Cardiac fibroblast (primary cell): ENCODE data around the gene WASHC2A.
"Not testable (repeated sequence)": the region's sequence is repeated elsewhere in the genome, so short reads cannot be mapped to it uniquely, and the experiment has no call there.

Source experiments
- DNase-seq, 2 donors: peaks; one replicate each; pipeline versions ENCODE4 v3.0.0 to v3.0.0-alpha.2; 2010; ENCODE audit warnings: low read depth in 2 of 2
- H3K4me3 ChIP-seq, 2 donors: replicated peaks in 1 of 2; 1 replicate in 1 of 2; 2 replicates in 1 of 2; pipeline ENCODE4 v1.5.1; 2011; ENCODE audit warnings: low read depth in 2 of 2, low read length in 2 of 2, mild to moderate bottlenecking in 2 of 2, moderate library complexity in 1 of 2
- CTCF ChIP-seq: IDR thresholded peaks from one replicate; pipeline ENCODE4 v1.5.1; 2011; ENCODE audit warnings: low read depth, mild to moderate bottlenecking, low read length, inconsistent platforms

The WASHC2A gene

GRCh38 chr10:50044941-50045664 lies 22.7 kb upstream of the WASHC2A start:
- no peak for DNase-seq
- no peak for TF ChIP-seq CTCF

GRCh38 chr10:50046457-50046856 lies 21.3 kb upstream of the WASHC2A start:
- not testable (repeated sequence) for DNase-seq, H3K4me3 ChIP-seq

More at GRCh38 chr10:50044941-50045664, 22.7 kb upstream of the WASHC2A start:
- H3K4me3 ChIP-seq, result no peak overlapping the region

- DNase-seq, H3K4me3 ChIP-seq: not testable (repeated sequence)
Measured at GRCh38 chr10:50047594-50047993, 20.2 kb upstream of the WASHC2A start.

GRCh38 chr10:50051995-50052660 lies 15.6 kb upstream of the WASHC2A start:
- peak; percentile 67 to 87 for DNase-seq
- peak overlapping the region in 1 of 2 donors; percentile 18 for H3K4me3 ChIP-seq

GRCh38 chr10:50052778-50053376 lies 14.9 kb upstream of the WASHC2A start:
- DNase-seq, H3K4me3 ChIP-seq: not testable (repeated sequence)

- H3K4me3 ChIP-seq, DNase-seq: not testable (repeated sequence)
Measured at GRCh38 chr10:50055494-50056292, 12.1 kb upstream of the WASHC2A start.

- not testable (repeated sequence) for DNase-seq, H3K4me3 ChIP-seq
Measured at GRCh38 chr10:50056654-50057053, 11.1 kb upstream of the WASHC2A start.

- not testable (repeated sequence) for DNase-seq, H3K4me3 ChIP-seq
Measured at GRCh38 chr10:50058727-50059126, 9.0 kb upstream of the WASHC2A start.

GRCh38 chr10:50059946-50060345 lies 7.8 kb upstream of the WASHC2A start:
- not testable (repeated sequence) for H3K4me3 ChIP-seq
- DNase-seq, result peak in 1 of 2 donors; percentile 33

GRCh38 chr10:50061548-50061947 lies 6.2 kb upstream of the WASHC2A start:
- not testable (repeated sequence) for DNase-seq, H3K4me3 ChIP-seq

GRCh38 chr10:50063100-50063499 lies 4.7 kb upstream of the WASHC2A start:
- no peak for DNase-seq
- H3K4me3 ChIP-seq, result no peak overlapping the region
- TF ChIP-seq CTCF, result no peak

GRCh38 chr10:50068352-50068659 lies 552 bp downstream of the WASHC2A start:
- not testable (repeated sequence) for DNase-seq
- peak overlapping the region; percentile 64 to 76 for H3K4me3 ChIP-seq

- DNase-seq, H3K4me3 ChIP-seq: not testable (repeated sequence)
Measured at GRCh38 chr10:50075139-50075538, 7.4 kb downstream of the WASHC2A start.
